AG09319 (cell line): ENCODE data around the gene SNX33.
"Not testable (repeated sequence)": the region's sequence is repeated elsewhere in the genome, so short reads cannot be mapped to it uniquely, and the experiment has no call there.

Experiments used
- DNase-seq: peaks from one replicate; pipeline ENCODE4 v3.0.0-alpha.2; 2010; ENCODE audit warnings: low read depth; ENCODE audit errors: extremely low read depth
- TF ChIP-seq, protein P1 (sequence below): IDR thresholded peaks from 2 replicates; pipeline ENCODE4 v1.5.1; 2011; ENCODE audit warnings: low read depth, mild to moderate bottlenecking, inconsistent platforms, low read length, moderate library complexity

Gene SNX33

DNA sequence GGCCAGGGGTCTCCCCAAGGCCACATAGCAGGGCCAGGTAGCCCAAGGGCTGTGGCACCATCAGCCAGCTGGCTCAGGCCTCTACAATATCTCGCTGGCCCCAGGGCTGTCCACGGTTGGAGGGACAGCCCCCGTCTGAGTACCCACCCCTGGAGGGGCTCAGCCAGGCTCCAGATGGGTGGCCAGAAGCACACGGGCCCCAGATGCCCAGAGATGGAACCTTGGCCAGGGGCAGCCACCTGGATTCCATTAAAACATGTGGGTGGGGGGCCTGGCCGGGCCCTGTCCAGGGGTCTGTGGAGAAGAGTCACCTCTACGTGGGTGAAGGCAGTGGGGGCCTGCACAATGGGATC lies 56.5 kb downstream of the SNX33 start:
- DNase-seq = no peak
- TF ChIP-seq, protein P1, sequence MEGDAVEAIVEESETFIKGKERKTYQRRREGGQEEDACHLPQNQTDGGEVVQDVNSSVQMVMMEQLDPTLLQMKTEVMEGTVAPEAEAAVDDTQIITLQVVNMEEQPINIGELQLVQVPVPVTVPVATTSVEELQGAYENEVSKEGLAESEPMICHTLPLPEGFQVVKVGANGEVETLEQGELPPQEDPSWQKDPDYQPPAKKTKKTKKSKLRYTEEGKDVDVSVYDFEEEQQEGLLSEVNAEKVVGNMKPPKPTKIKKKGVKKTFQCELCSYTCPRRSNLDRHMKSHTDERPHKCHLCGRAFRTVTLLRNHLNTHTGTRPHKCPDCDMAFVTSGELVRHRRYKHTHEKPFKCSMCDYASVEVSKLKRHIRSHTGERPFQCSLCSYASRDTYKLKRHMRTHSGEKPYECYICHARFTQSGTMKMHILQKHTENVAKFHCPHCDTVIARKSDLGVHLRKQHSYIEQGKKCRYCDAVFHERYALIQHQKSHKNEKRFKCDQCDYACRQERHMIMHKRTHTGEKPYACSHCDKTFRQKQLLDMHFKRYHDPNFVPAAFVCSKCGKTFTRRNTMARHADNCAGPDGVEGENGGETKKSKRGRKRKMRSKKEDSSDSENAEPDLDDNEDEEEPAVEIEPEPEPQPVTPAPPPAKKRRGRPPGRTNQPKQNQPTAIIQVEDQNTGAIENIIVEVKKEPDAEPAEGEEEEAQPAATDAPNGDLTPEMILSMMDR = no peak

DNA sequence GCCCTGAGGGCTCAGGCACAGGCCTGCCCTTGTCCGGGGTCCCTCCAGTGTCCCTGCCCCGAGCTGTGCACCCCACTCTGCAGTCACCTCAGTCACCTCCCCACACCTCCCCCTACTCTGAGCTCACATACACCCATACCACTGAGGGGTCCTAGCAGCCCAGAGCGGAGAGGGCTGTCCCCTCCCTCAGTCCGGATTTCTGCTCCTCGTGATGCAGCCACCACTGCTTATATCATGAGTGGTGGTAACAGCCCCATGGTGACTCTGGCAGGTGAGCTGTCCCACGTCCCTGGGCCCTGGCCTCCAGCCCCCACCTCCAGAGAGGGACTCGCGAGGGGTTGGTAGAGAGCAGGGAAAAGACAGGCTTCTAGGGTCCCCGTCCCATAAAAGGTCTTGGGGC lies 56.9 kb downstream of the SNX33 start:
- TF ChIP-seq, protein P1 = no peak
- DNase-seq = no peak

DNA sequence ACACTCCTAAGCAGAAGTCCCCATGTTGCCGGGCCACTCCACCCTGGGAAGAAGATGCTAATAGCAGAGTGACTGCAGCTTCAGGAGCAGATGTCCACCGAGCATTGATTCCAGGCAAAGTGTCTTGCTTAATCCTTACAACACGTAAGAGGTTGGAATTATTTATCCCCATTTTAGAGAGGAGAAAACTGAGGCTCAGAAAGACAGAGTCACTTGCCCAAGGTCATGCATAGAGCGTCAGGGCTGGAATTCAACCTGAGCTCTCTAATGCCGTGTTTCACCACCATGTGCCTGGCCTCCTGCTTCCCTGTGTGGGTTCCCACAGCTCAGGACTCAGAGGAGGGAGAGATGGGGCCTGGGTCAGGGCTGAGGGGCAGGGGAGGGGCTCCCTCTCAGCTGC lies 57.7 kb downstream of the SNX33 start:
- not testable (repeated sequence) for DNase-seq

DNA sequence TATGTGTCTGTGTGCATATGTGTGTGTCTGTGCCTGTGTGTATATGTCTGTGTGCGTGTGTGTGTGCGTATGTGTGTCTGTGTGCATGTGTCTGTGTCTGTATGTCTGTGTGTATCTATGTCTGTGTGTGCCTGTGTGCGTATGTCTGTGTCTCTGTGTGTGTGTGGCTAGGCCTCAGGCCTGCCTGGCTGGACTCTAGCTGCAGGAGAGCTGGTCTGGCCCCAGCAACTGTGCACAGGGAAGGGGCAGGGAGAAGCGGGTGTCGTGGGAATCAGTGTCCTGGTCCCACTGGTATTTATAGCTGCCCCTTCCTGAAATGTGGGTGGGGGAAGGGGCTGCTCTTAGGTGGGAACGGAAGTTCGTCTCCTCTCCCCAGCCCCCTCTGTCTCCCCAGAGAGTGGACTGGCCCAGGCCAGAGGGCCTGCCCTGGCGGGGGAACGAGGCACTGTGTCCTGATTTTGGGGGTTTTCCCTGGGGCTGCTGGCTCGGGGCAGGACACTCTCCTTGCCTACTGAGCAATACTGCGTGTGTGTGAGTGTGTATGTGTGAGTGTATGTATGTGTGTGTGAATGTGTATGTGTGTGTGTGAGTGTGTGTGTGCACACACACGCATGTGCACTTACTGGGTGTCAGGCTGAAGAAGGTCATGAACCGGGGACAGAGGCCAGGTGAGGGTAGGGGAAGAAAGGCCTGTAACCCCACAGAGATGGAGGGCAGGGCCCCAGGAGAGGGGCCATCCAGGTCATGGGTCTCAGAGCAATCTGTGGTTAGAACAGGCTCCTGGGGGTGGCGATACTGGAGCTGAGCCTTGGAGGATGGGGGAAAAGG lies 58.4 kb downstream of the SNX33 start:
- DNase-seq = no peak
- TF ChIP-seq, protein P1 = no peak

DNA sequence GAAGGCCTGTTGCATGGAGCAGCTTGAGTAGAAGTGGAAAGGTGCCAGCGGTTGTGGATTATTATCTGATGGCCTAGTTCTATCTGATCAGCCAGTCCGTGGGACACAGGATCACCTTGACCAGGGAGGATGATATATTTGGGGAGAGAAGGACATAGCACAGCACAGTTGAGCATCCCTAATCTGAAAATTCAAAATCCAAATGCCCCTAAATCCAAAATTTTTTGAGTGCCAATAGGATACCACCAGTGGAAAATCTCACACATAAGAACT lies 58.9 kb downstream of the SNX33 start:
- TF ChIP-seq, protein P1 = no peak
- DNase-seq = no peak

DNA sequence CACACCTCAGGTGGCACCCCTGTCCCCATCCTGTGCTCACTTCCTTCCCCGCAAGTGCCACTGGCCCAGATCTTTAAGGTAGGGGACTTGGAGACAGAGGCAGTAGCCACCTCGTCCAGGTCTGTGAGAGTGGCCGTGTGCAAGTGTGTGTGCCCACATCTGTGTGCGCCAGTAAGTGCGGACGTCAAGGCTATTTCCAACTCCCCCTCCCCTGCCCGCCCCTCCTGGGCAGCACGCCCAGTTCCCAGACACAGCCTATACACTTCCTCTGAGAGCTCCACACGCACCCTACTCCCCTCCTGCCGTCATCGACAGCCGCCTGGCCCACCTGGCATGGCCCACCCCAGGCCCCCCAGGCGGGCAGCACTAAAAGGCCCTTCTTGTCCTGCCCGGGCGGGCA lies 61.7 kb downstream of the SNX33 start:
- not testable (repeated sequence) for DNase-seq

DNA sequence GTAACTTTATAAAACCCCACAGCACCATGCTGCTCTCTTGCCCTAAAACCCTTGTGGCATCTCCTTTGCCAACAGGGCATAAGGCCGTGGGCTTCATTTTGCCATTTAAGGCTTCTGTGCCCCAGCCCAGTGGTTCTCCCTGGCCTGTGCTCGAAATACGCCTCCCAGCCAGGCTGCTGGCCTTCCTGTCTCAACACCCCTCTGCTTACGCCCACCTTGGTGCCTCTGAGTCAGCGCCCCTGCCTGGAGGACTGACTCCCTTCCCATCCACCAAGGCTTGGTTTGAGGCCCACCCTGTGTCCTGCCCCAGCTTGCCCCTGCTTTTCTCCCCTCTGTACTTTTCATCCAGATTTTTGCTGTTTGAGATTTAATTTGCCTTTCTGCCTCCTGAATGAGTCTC lies 63.2 kb downstream of the SNX33 start:
- DNase-seq = not testable (repeated sequence)

DNA sequence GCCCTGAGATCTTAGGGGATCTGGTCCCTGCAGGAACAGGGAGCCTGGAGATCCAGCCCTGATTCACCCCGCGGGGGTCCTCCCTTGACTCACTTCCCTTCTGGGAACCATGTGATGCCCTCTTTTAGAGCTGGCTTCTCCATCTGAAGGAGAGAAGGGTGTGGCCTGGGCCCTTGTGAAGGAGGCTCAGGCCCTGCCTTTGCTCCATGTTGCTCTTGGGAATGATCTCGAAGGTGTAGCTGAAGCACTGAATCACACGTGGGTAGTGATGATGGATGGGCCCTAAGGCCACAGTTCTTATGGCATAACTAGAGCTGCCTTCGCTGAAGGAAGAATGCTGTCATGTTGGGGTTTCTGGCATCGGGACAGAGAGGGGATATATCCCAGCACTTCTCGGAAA lies 63.8 kb downstream of the SNX33 start:
- DNase-seq = not testable (repeated sequence)
